ENCODE measurements around the gene RFNG. TPM values are rescaled to one million over a fixed set of nuclear protein-coding genes. Genes with fewer than 3 reads are reported as not detected.
A peak's percentile ranks its signal among the peaks of the same experiment; 100 is the strongest.

RFNG gene
- total and polyA plus RNA-seq, 10 of the 15 experiments (the other 5 are each of a cell fraction or from before 2014, with no cell fraction given): 0.10 to 19.6 (median 6.2) TPM

DNA sequence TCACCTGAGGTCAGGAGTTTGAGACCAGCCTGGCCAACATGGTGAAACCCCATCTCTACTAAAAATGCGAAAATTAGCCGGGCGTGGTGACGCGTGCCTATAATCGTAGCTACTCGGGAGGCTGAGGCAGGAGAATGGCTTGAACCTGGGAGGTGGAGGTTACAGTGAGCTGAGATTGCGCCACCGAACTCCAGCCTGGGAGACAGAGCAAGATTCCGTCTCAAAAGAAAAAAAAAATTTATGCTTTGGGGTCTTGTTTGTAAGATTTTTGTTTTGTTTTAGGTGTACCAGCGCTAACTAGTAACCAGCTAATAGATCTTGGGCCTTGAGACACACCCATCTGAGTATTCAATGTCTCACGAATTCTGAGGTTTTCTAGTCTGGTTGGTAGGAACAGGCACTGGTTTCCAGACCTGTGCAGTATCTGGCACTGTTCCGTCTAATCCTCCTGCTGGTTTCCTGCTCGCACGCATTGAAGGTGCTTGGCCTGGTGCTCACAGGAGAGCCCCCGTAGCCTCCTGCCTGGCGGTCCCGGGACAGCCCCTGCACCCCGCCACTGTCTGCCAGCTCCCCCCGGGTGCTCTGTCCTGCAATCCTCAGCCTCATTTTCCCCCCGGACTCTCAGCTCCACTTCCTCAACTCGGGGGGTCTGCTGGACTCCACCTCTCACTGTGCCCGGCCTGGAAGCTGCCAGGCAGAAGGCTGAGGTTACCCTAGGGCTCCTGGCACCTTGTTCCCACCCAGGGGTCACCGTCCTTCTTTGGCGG is 24.6 kb upstream of the RFNG start:
- POLR2A ChIA-PET: no interaction called here

More for the DNA sequence above, 24.6 kb upstream of the RFNG start:
- Histone ChIP-seq H3K36me3 (ENCODE audit: control insufficient read depth in 2 of 2, insufficient read depth in 2 of 2, low read length in 1 of 2) (peaks cover under 1 to 18% of the 10 kb centered on the region in 2 experiments; a peak in 2 of 4 replicates), H3K27ac (ENCODE audit: control insufficient read depth, insufficient read depth) (no peak overlapping the region), H3K4me2 (ENCODE audit: control insufficient read depth, insufficient read depth) (no peak overlapping the region), H3K9me3 (replicated peaks; ENCODE audit: control insufficient read depth, insufficient read depth, low read length) (no peaks in the 10 kb centered on the region), H3K27me3 (replicated peaks in 1 of 2; ENCODE audit: control insufficient read depth in 2 of 2, insufficient read depth in 2 of 2, low read length in 1 of 2) (no peaks in the 10 kb centered on the region), H2AFZ (ENCODE audit: control insufficient read depth, low read depth, low read length) (no peak overlapping the region), H3K9ac (ENCODE audit: control insufficient read depth, insufficient read depth, low read length) (no peak overlapping the region), H3K4me1 (ENCODE audit: control insufficient read depth, insufficient read depth, low read length) (no peaks in the 10 kb centered on the region), H4K20me1 (ENCODE audit: control insufficient read depth, insufficient read depth) (no peaks in the 10 kb centered on the region), H3K79me2 (ENCODE audit: control insufficient read depth, insufficient read depth, low read length) (no peaks in the 10 kb centered on the region), H3K4me3 (no peak overlapping the region)
- RAD21 ChIA-PET (ENCODE audit: unreplicated experiment): interaction anchor here (0.9 kb wide), 1 partner anchor 44 kb away, joined by 3 read pairs; the partner anchor contains the start of gene RAC3
- CTCF ChIA-PET: interaction anchor here (0.6 kb wide), 2 partner anchors 27 to 128 kb away, joined by 3 read pairs; no protein-coding TSS in a partner anchor
- in situ Hi-C loops (cut with MboI) (no loop called here), intact Hi-C loops (cut with micrococcal nuclease; ENCODE audit: unreplicated experiment) (no loop called here)
- ATAC-seq (no peak; the same call in 2 of the 3 replicates), DNase-seq (ENCODE audit: low read depth, low spot score) (no peak), FAIRE-seq (no peak)
- SMC1A ChIA-PET (ENCODE audit: uncharacterized antibody, unreplicated experiment): no interaction called here
- no peak for TF ChIP-seq RB1 (IDR thresholded peaks at IDR 0.05; ENCODE audit: borderline replicate concordance)
- TF ChIP-seq POLR2A (IDR thresholded peaks at IDR 0.05; ENCODE audit: low read depth, low read length): peak; percentile 26; the same call in 1 of the 2 replicates
- peak; percentile 6; the same call in 1 of the 3 replicates for TF ChIP-seq POU2F2 (IDR thresholded peaks at IDR 0.05; ENCODE audit: borderline replicate concordance, low read depth, low read length)
- no peak for TF ChIP-seq TCF7 (IDR thresholded peaks at IDR 0.05; ENCODE audit: borderline replicate concordance)
- TF ChIP-seq YY1 (IDR thresholded peaks at IDR 0.05; ENCODE audit: low read depth, low read length): no peak
- no peak for TF ChIP-seq JUND (IDR thresholded peaks at IDR 0.05; ENCODE audit: low read depth, low read length)
- TF ChIP-seq, protein P1, sequence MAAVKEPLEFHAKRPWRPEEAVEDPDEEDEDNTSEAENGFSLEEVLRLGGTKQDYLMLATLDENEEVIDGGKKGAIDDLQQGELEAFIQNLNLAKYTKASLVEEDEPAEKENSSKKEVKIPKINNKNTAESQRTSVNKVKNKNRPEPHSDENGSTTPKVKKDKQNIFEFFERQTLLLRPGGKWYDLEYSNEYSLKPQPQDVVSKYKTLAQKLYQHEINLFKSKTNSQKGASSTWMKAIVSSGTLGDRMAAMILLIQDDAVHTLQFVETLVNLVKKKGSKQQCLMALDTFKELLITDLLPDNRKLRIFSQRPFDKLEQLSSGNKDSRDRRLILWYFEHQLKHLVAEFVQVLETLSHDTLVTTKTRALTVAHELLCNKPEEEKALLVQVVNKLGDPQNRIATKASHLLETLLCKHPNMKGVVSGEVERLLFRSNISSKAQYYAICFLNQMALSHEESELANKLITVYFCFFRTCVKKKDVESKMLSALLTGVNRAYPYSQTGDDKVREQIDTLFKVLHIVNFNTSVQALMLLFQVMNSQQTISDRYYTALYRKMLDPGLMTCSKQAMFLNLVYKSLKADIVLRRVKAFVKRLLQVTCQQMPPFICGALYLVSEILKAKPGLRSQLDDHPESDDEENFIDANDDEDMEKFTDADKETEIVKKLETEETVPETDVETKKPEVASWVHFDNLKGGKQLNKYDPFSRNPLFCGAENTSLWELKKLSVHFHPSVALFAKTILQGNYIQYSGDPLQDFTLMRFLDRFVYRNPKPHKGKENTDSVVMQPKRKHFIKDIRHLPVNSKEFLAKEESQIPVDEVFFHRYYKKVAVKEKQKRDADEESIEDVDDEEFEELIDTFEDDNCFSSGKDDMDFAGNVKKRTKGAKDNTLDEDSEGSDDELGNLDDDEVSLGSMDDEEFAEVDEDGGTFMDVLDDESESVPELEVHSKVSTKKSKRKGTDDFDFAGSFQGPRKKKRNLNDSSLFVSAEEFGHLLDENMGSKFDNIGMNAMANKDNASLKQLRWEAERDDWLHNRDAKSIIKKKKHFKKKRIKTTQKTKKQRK (IDR thresholded peaks at IDR 0.05; ENCODE audit: low read depth, low read length): no peak
- 52% methylated on average over 25 of the region's 25 CpGs for WGBS (ENCODE audit: insufficient coverage, insufficient replicate concordance, low lambda C conversion rate, missing lambda C conversion rate)
- BruUV-seq (replicated peaks): no TSS peak
